Measurements from ENCODE around the gene VPREB3.

Gene VPREB3

GRCh38 chr22:23718371-23719165 is 35.7 kb downstream of the VPREB3 start:
- TF ChIP-seq TAF1 (IDR thresholded peaks at IDR 0.05; ENCODE audit: borderline replicate concordance, insufficient read depth, low read length): no peak
- no peak for TF ChIP-seq SIN3A (IDR thresholded peaks at IDR 0.05; ENCODE audit: borderline replicate concordance, insufficient read depth, low read length)
- no peak for TF ChIP-seq POLR2AphosphoS5 (IDR thresholded peaks at IDR 0.05; ENCODE audit: low read depth, low read length)
- TF ChIP-seq FOXP2 (optimal IDR thresholded peaks at IDR 0.05; ENCODE audit: borderline replicate concordance, extremely low read depth, extremely low read length, insufficient read depth): no peak
- no peak for TF ChIP-seq REST (IDR thresholded peaks at IDR 0.05; ENCODE audit: insufficient read depth in 1 of 2, low read depth in 2 of 2, low read length in 2 of 2)

- peak; percentile 90 for TF ChIP-seq FOXP2 (optimal IDR thresholded peaks at IDR 0.05; ENCODE audit: borderline replicate concordance, extremely low read depth, extremely low read length, insufficient read depth)
- peak; percentile 90 for TF ChIP-seq POLR2AphosphoS5 (IDR thresholded peaks at IDR 0.05; ENCODE audit: low read depth, low read length)
- 0 out of 2 replicates have a peak, but pooled peaks have one; percentile 59 for TF ChIP-seq TAF1 (IDR thresholded peaks at IDR 0.05; ENCODE audit: borderline replicate concordance, insufficient read depth, low read length)
- TF ChIP-seq SIN3A (IDR thresholded peaks at IDR 0.05; ENCODE audit: borderline replicate concordance, insufficient read depth, low read length): no peak
Observed at GRCh38 chr22:23716811-23717801, 37.1 kb downstream of the VPREB3 start.

GRCh38 chr22:23715806-23716375 is 38.3 kb downstream of the VPREB3 start:
- no peak for TF ChIP-seq FOXP2 (optimal IDR thresholded peaks at IDR 0.05; ENCODE audit: borderline replicate concordance, extremely low read depth, extremely low read length, insufficient read depth)
- no peak for TF ChIP-seq SIN3A (IDR thresholded peaks at IDR 0.05; ENCODE audit: borderline replicate concordance, insufficient read depth, low read length)
- TF ChIP-seq REST (IDR thresholded peaks at IDR 0.05; ENCODE audit: insufficient read depth in 1 of 2, low read depth in 2 of 2, low read length in 2 of 2): no peak
- TF ChIP-seq POLR2AphosphoS5 (IDR thresholded peaks at IDR 0.05; ENCODE audit: low read depth, low read length): no peak
- TF ChIP-seq TAF1 (IDR thresholded peaks at IDR 0.05; ENCODE audit: borderline replicate concordance, insufficient read depth, low read length): no peak

- TF ChIP-seq SIN3A (IDR thresholded peaks at IDR 0.05; ENCODE audit: borderline replicate concordance, insufficient read depth, low read length) (no peak), POLR2AphosphoS5 (IDR thresholded peaks at IDR 0.05; ENCODE audit: low read depth, low read length) (no peak), REST (IDR thresholded peaks at IDR 0.05; ENCODE audit: insufficient read depth in 1 of 2, low read depth in 2 of 2, low read length in 2 of 2) (no peak)
Observed at GRCh38 chr22:23714596-23715578, 39.3 kb downstream of the VPREB3 start.
